Epithelial cell of prostate (primary cell): Measurements from ENCODE around the gene TMC1.
"Not testable (repeated sequence)": the region's sequence is repeated elsewhere in the genome, so short reads cannot be mapped to it uniquely, and the experiment has no call there.

Source experiments
- DNase-seq: peaks from one replicate; pipeline ENCODE4 v3.0.0-alpha.2; 2011; ENCODE audit warnings: low read depth, low spot score
- H3K27ac ChIP-seq: fragments of 450-650 bp; 2 replicates; pipeline ENCODE4 v1.5.1; 2017; ENCODE audit warnings: mild to moderate bottlenecking

TMC1 gene

GRCh38 chr9:72843520-72844439 lies 322.4 kb downstream of the TMC1 start:
- peak; percentile 20 for DNase-seq
- H3K27ac ChIP-seq: no peak overlapping the region

GRCh38 chr9:72844440-72844768 lies 323.0 kb downstream of the TMC1 start:
- H3K27ac ChIP-seq: no peak overlapping the region
- DNase-seq: no peak

GRCh38 chr9:72845052-72845451 lies 323.6 kb downstream of the TMC1 start:
- not testable (repeated sequence) for H3K27ac ChIP-seq, DNase-seq

GRCh38 chr9:72850209-72850608 lies 328.8 kb downstream of the TMC1 start:
- not testable (repeated sequence) for DNase-seq, H3K27ac ChIP-seq

- no peak overlapping the region for H3K27ac ChIP-seq
These were observed 333.9 kb downstream of the TMC1 start for GRCh38 chr9:72855321-72855720.

GRCh38 chr9:72855890-72856523 lies 334.6 kb downstream of the TMC1 start:
- no peak for DNase-seq
- no peak overlapping the region for H3K27ac ChIP-seq

More at GRCh38 chr9:72855321-72855720, 333.9 kb downstream of the TMC1 start:
- DNase-seq: no peak

- no peak overlapping the region for H3K27ac ChIP-seq
- DNase-seq: no peak
These were observed 335.7 kb downstream of the TMC1 start for GRCh38 chr9:72856972-72857623.

GRCh38 chr9:72857624-72857996 lies 336.2 kb downstream of the TMC1 start:
- no peak overlapping the region for H3K27ac ChIP-seq
- no peak for DNase-seq

- DNase-seq: no peak
- no peak overlapping the region for H3K27ac ChIP-seq
These were observed 336.9 kb downstream of the TMC1 start for GRCh38 chr9:72858089-72858912.

- not testable (repeated sequence) for DNase-seq, H3K27ac ChIP-seq
These were observed 341.4 kb downstream of the TMC1 start for GRCh38 chr9:72862788-72863187.

GRCh38 chr9:72863456-72864094 lies 342.2 kb downstream of the TMC1 start:
- no peak overlapping the region for H3K27ac ChIP-seq
- no peak for DNase-seq

- no peak for DNase-seq
- no peak overlapping the region for H3K27ac ChIP-seq
These were observed 342.9 kb downstream of the TMC1 start for GRCh38 chr9:72864327-72864726.

- DNase-seq: no peak
- no peak overlapping the region for H3K27ac ChIP-seq
These were observed 350.3 kb downstream of the TMC1 start for GRCh38 chr9:72871685-72872084.

- H3K27ac ChIP-seq: no peak overlapping the region
- no peak for DNase-seq
These were observed 351.3 kb downstream of the TMC1 start for GRCh38 chr9:72872718-72873117.

GRCh38 chr9:72873456-72873855 lies 352.0 kb downstream of the TMC1 start:
- no peak overlapping the region for H3K27ac ChIP-seq
- no peak for DNase-seq

GRCh38 chr9:72874344-72874743 lies 352.9 kb downstream of the TMC1 start:
- DNase-seq: no peak
- no peak overlapping the region for H3K27ac ChIP-seq

- DNase-seq: no peak
- H3K27ac ChIP-seq: no peak overlapping the region
These were observed 353.8 kb downstream of the TMC1 start for GRCh38 chr9:72875221-72875620.

GRCh38 chr9:72880821-72881220 lies 359.4 kb downstream of the TMC1 start:
- DNase-seq: no peak
- no peak overlapping the region for H3K27ac ChIP-seq

- H3K27ac ChIP-seq: no peak overlapping the region
- no peak for DNase-seq
These were observed 360.8 kb downstream of the TMC1 start for GRCh38 chr9:72882117-72882775.
